NCI-H1417 (cell line): ENCODE measurements around the gene P4HTM.
"Not testable (repeated sequence)": the region's sequence is repeated elsewhere in the genome, so short reads cannot be mapped to it uniquely, and the experiment has no call there.

Experiments
- DNase-seq, 3 experiments: peaks; one replicate each; lab custom pipeline; 2025; lab: John Stamatoyannopoulos, UW

The P4HTM gene

GRCh38 chr3:49008627-49009026 lies 18.6 kb downstream of the P4HTM start:
- not testable (repeated sequence) for DNase-seq

DNA sequence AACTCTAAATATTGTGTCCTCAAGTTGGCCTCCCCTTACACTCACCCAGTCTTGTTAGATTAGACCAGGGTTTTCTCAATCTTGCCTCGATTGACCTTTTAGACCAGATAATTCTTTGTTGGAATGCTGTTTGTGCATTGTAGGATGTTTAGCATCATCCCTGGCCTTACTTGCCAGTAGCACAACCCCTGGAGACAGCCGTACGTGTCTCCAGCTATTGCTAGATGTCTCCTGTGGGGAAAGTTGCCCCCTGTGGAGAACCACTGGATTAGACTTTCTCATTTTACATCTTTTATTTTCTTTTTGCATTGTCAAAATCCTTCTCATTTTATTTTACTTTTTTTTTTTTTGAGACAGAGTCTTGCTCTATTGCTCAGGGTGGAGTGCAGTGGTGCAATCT lies 19.4 kb downstream of the P4HTM start:
- DNase-seq, result no peak

- DNase-seq, result no peak
Measured at GRCh38 chr3:49012441-49013017, 22.5 kb downstream of the P4HTM start.

DNA sequence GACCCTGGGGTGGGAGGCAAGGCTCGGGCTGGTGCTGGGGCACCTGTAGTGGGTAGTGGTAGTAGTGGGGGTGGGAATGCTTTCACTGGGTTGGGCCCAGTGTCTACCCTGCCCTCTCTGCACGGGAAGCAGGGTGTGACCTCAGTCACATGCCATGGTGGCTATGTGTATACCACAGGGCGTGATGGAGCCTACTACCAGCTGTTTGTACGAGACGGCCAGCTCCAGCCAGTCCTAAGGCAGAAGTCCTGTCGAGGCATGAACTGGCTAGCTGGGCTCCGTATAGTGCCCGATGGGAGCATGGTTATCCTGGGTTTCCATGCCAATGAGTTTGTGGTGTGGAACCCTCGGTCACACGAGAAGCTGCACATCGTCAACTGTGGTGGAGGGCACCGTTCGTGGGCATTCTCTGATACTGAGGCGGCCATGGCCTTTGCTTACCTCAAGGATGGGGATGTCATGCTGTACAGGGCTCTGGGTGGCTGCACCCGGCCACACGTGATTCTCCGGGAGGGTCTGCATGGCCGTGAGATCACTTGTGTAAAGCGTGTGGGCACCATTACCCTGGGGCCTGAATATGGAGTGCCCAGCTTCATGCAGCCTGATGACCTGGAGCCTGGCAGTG lies 23.2 kb downstream of the P4HTM start:
- no peak for DNase-seq

GRCh38 chr3:49013738-49014660 lies 24.0 kb downstream of the P4HTM start:
- peak in 2 of 3 experiments; percentile 16 to 48 for DNase-seq

DNA sequence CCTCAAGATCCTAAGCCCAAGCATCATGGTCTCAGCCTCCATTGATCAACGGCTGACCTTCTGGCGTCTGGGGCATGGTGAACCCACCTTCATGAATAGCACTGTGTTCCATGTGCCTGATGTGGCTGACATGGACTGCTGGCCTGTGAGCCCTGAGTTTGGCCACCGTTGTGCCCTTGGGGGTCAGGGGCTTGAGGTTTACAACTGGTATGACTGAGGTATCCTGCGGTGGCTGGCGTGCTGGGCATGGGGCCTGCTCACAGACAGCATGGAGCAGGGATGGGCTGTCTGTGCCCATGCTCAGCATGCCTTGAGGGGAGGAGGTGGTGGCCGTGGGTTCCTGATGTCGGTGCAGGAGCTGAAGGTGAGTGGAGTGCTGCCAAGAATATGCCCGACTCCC lies 25.0 kb downstream of the P4HTM start:
- DNase-seq, result no peak

GRCh38 chr3:49015765-49016164 lies 25.7 kb downstream of the P4HTM start:
- DNase-seq, result no peak

DNA sequence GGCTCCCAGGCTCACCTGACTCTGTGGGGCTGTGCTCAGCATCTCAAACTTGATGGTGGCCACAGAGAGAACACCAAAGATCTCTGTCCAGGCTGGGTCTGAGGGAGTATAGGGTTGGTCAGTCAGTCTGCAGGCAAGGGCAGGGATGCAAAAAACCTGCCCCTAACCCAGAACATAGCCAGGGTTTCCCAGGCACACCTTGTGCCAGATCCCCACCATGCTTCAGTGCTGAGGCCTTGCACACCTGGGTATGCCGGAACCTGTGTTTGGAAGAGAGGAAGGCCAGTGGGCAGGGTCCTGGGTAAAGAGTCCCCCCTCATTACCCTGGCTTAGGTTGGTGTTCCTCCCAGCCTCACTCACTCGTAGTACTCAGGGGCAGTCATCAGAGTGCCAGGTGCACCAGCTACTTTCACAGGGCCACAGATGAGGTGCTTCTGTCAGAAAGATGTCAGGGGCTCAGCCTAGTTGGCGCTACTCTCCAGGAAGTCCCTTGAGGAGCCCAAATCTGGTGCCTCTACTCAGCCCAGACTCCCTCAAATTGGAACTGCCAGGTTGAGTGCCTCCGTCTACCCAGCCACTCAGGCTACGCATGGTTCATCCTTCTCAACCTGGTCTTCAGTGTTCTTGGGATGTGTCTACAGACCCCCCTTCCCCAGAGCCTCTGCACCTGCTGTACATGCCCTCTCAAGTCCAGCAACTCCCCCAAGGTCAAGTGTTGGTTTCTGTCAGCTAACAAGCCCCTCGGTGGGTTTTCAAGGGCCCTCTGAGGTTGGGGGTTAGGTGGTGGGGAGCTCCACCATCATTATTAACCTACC lies 26.6 kb downstream of the P4HTM start:
- no peak for DNase-seq

GRCh38 chr3:49017229-49017970 lies 27.4 kb downstream of the P4HTM start:
- DNase-seq, result peak in 2 of 3 experiments; percentile 23 to 30

GRCh38 chr3:49017971-49018706 lies 28.1 kb downstream of the P4HTM start, which contains the start of gene DALRD3:
Gene DALRD3 (minus strand): TSS chr3:49018580. CDS start chr3:49018564, 16 bp downstream.
- DNase-seq, result peak; percentile 67 to 85 (median 76)

GRCh38 chr3:49018707-49019006 lies 28.6 kb downstream of the P4HTM start:
- DNase-seq, result no peak

DNA sequence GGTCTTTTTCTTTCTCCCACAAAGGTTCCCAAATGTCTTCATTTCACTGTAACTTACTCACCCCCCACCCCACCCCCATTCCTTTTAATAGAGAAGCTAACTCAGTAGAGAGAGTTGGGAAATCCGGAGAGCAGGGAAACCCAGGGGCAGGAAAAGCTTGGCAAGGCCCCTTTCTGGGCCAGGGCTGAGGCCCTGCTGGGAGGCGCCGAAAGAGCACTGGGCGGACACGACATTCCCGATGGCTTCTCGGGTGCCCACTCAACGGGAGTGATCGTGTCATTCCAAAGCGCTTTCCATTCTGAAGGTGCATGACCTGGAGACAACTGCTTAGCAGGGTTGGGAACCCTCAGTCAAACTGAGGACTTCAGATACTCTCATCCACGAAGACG lies 29.9 kb downstream of the P4HTM start:
- no peak for DNase-seq

DNA sequence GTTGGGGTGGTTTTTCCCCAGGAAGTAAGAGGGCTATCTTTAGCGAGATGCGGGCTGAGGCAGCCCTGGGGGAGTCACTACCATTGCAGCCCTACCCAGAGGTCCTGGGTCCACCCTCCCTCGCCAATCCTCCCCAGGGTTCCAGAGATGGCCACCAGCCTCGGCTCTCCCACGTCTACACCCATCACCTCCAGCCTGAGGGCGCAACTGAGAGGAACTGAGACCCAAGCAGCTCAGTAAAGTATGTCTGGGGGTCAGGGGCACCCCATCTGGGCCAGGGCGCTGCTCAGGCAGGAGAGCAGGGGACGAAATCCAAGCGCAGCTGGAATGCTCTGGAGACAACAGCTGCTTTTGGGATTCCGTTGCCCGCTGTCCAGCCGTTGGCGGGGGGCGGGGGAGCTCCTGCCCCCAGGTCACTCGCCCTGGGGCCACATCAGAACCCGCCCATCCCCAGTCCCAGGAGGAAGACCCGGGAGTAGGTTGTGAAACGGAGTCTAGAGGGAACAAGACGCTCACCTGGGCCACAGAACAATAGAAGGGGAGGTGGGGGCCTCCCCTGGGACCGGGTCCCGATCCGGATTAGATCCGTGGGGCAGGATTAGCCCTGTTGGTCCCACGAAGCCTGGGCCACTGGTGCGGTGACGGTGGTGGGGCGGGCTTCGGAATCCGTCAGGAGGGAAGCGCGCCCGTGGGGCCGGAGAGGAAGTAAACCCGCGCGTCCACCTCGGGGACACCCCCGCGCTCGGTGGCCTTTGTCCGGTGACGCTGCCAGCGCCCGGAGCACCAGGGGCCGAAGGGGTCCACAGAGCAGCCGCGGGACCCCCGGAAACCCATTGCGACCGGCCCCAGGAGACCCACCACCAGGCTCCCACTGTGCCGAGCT lies 30.5 kb downstream of the P4HTM start:
- peak; percentile 23 to 60 (median 60) for DNase-seq

DNA sequence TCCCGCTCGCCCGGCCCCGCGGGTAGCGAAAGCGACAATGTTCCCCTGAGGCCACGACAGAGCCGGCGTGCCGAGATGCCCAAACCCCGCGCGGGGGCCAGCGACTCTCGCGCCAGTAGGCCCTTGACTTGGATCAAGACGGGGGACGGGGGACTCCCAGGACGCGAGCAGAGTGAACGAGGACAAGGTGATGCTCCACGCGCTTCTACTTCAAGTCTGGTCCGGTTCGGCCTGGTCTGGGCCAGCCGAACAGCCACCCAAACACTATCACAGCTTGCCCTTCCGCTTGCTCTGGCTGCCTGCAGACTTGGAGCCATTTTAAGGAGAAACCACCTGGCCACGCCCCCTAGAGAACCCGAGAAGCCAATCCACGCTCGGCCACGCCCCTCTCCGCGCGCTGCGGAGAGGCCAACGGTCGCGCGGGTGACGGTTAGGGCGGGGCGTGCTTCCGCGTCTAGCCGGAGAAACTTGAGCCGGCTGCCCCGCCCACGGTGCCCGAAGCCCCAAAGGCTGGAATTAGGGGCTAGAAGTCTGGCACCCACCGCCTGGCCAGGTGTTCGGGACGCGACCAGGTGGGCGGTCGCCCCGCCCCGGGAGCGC lies 31.3 kb downstream of the P4HTM start:
- DNase-seq, result peak; percentile 96 to 98 (median 97)

- DNase-seq, result peak; percentile 94 to 98 (median 97)
Measured at GRCh38 chr3:49021813-49022687, 32.0 kb downstream of the P4HTM start, which contains the start of gene NDUFAF3. Gene NDUFAF3 (plus strand): TSS chr3:49022121. CDS start chr3:49022145, 24 bp downstream.

DNA sequence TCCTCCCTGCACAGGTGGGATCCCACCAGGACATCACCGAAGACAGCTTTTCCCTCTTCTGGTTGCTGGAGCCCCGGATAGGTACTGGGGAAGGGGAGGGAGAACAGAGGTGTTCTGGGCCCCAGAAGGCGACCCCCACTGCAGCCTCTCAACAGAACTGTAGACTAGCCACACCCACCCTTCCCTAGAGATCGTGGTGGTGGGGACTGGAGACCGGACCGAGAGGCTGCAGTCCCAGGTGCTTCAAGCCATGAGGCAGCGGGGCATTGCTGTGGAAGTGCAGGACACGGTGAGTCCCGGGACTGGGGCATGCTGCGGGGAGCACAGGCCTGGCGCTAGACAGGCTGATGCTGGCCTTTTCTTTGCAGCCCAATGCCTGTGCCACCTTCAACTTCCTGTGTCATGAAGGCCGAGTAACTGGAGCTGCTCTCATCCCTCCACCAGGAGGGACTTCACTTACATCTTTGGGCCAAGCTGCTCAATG lies 32.7 kb downstream of the P4HTM start:
- no peak for DNase-seq

DNA sequence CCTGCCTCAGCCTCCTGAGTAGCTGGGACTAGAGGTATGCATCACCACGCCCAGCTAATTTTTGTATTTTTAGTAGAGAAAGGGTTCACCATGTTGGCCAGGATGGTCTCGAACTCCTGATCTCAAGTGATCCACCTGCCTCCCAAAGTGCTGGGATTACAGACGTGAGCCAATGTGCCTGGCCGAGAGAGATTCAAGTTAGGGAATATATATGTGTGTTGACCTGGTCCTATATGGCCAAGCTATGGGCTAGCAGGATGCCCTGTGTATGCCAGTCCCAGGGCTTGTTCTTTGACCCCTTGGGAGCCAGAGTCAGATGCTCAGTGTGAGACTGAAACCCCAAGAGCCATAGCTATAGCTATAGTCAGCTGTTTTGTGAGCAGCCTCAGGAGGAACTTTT lies 33.7 kb downstream of the P4HTM start:
- no peak for DNase-seq

- no peak for DNase-seq
Measured at GRCh38 chr3:49024449-49024848, 34.4 kb downstream of the P4HTM start.
